Anterior cingulate cortex (tissue), 58 donors: Measurements from ENCODE around the gene CYBC1.
A peak's percentile ranks its signal among the peaks of the same experiment; 100 is the strongest.

Experiments
- DNase-seq, 58 donors: peaks; one replicate each; lab custom pipeline; 2025; lab: John Stamatoyannopoulos, UW

Gene CYBC1

DNA sequence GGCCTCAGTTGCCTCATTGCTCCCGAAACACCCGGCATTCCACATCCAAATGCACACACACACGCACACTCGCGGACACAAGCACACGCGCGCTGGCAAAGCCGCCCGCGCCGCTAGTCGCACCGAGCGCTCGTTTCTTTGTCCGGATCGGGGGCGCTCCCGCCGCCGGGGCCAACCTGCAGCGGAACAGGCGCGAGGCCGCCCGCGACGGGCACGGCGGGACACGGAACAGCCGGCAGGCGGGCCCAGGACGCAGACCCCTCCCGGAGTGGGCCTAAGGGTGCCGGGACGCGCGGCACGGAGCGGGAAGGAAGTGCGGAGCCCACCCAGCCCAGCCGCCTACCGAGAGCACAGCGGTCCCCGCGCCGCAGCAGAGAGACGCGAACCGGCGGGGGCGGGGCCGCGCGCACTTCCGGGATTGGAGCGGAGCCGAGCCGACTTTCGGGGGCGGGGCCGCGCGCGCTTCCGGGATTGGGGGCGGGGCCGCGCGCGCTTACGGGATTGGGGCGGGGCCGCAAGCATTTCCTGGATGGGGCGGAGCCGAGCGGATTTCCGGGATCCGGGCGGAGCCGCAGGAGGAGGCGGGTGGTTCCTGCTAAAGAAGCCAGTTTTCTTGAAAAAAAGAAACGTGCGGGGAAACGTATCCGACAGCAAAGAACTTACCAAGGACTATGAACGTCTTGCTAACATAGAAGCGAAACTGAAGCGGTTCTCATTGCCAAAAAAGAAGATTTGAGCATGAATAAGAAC, at the start of gene CYBC1:
Gene CYBC1, minus strand, starts transcription at position 396 of the 750 bp plus-strand sequence. CDS start 1,498 bp downstream, outside the sequence.
- DNase-seq = peak; percentile 44 to 93 (median 85)

DNA sequence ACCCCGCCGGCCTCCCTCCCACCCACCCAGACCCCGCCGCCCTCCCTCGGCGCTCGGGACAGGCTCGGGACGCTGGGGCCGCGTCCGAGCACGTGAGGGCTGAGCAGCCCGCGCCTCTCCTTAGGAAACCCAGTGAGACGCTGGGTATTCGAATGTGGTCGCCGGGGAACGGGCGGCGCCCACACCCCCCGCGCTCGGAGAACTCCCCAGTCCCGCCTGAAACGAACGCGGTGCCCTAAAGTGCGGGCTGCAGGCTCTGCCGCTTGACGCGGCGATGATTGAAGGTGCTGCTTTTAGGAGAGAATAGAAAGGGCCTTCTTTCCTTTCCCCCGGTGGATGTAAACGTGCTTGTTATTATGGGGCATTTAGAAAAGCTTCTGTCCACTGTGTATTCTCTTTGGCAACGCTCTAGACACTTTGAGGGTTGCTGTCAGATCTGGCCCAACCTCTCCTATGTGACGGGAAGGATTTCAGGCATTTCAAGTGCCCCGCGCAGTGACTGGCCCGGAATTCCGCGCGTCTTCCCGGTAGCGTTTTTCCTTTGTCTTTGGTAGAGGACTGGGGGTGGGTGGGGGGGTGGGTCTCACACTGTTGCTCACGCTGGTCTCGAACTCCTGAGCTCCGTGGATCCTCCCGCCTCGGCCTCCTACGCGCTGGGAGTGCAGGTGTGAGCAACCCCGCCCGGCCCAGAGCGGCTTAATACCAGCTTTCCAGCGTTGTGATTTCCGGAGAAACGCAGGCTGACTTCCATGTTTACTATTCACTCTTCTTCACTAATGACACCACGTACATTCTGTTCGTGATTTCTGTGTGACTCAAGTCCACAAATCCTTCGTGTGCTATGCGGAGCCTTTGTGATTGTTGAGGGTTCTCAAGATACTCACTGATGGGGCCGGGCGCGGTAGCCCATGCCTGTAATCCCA, 47.2 kb upstream of the CYBC1 start:
- peak in 23 of 58 donors; percentile 26 to 64 (median 47) for DNase-seq

DNA sequence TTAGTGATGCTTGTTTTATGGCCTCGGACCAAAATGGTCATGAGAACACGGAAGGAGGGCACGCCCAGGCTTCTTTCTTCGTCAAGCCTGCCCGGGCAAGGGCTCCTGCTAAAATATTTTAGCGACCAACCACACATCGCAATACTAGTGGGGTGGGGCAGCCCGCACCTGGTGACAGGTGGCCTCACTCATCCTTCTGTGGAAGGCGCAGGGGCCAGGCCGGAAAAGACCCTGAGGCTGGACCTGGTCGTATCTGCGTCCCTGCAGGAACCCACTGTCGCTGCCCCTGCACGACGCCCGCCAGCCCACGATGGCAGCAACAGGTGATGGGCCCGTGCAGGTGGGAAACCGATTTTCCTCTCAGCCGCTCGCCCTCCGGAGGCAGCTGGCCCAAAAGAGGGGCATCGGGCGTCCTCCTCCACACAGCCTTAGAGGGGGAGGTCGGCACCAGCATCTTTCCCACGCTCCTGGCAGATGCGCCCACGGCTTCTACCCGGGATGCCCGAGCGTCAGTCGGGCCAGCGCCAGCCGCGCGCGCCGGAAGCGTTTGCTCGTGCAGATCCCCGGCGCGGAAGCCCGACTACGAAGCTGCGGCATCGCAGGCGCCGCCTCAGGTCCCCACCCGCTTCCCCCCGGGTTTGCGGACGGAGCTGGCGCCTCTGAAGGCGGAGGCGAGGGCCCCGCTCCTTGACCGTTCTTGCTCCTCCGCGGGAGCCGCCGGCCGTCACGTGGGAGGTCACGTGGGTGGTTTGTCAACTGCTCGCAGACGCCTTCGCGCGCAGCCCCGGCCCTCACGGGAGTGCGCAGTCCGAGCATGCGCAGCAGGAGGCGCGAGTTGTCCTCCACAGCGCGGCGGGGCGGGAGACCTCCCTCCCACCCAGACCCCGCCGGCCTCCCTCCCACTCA, 46.2 kb upstream of the CYBC1 start:
- peak; percentile 51 to 99 (median 92) for DNase-seq

DNA sequence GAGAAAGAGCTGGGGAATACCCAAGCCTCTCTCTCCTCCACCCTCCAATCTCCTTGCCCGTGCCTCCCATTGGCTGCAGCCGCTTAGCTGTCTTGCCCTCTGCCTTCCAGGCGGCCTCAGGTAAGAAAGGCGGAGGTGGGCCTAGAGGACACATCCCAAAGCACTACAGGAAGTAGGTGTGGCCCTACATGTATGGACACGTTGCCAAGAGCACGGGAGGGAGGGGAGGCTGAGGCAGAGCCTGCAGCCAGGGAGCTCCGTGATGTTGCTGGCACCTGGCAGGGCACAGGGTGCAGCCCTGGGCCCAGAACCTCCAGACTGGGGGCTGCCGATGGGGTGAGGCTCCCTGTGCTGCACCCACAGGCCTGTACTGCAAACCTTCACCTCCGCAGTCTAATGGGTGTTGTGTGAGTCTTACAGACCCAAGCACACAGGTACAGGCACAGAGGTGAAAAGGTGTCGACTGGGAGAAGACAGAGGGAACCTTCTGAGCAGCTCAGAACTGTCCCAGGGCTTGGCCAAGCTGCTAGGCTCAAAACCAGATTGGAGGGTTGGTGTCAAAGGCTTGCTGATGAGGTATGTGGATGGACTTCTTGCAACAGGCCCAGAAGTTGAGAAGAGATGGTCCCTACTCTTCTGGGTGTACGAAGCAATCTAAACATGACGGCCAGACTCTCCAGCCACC, 45.4 kb upstream of the CYBC1 start:
- DNase-seq = no peak

DNA sequence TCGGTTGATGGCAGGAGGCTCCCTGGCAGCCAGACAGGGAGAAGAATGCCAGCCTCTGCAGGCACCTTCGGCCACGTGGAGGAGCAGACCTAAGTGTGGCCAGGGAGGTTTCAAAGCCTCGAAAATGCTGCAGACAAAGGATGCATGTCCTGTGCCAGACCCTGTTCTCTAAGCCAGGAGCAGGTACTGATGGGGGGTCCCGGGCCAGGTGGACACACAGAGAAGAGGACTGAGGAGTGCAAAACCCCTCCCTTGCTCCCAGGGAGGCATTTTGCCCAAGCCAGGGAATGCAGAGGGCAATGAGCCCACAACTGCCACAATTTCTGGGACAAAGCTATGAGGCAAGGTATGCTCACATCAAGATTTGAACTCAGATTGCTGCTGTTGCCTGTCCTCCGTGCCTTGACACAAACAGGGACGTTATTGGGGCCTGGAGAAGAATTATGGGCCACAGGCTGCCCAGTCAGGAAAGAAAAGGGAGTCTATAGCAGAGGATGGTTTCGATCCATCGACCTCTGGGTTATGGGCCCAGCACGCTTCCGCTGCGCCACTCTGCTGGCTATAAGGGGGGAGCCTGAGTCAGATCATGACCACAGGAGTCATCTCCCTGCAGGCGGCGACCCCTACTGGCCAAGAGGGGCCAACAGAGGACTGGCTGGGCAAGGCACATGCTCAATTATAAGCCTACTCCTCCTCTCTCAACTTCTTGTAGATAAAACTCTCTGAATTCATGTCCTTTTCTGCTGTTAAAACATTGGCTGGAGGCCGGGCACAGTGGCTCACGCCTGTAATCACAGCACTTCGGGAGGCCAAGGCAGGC, 43.9 kb upstream of the CYBC1 start:
- peak; percentile 17 to 95 (median 84) for DNase-seq

DNA sequence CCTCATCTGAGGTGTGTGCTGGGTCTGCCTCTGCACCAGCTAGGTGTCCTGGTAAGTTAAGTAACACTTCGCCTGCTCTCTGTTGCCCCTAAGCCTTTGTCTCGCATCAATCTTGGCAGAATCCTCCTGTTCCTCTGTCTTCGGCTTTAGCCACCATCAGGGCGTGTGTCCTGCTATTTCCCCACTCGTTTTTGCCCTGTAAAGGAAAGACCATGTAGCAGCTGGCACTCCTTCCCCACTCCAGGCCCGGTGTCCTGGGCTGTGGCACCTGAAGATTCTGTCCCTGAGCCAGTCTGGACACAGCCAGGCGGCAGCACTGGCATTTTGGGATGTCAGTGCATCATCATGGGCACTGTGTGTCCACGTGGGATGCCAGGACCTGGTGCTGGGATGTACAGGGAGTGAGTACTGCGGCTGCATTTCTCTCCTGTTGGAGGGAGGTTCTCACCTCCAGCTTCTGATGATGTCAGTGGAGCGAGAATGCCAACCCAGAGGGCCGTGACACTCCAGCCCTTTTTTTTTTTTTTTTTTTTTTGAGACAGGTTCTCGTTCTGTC, 42.8 kb upstream of the CYBC1 start:
- DNase-seq = no peak

DNA sequence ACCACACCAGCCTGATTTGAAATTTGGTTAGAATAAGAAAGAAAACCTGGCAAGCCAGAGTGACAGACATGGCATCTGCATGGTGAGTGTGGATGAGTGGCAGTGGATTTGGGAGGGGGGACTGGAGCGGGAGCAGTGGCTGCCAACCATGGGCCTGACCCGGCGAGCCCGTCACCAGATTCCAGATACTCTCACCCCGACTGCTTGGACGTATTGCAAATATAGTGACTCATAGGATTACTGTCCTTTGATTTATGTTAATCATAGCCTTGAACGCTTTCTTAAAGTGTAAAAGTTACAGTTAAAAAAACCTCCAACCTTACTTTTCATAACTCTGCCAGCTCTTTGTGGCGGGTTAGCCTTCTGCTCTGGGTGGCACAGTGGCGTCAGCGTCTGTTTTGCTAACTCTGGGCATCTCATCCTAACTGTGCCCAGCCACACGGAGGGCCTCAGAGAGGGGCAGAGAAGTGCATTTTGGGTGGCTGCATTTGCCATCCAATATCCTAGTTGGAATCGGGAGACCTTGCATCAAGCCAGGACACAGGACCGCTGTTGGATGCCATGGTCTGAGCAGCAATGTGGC, 42.2 kb upstream of the CYBC1 start:
- DNase-seq = no peak

DNA sequence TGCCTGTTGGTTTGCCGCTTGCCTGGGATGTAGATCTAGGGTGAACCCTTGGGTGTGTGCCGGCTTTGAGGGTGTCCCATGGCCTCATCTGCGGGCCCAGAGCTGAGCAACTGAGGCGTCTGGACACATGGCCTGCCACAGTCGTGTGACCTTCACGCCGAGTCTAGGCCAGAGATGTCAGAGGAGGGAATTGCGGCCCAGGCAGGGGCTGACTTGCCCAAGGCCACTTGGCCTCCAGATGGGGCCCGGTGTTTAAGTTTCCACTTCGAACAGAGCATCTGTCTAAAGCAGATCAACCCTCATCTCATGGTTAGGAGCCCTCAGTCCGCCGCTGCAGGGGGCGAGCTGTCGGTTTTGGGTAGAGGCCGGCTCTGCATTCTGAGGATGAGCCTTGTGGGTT, 41.0 kb upstream of the CYBC1 start:
- DNase-seq = no peak

DNA sequence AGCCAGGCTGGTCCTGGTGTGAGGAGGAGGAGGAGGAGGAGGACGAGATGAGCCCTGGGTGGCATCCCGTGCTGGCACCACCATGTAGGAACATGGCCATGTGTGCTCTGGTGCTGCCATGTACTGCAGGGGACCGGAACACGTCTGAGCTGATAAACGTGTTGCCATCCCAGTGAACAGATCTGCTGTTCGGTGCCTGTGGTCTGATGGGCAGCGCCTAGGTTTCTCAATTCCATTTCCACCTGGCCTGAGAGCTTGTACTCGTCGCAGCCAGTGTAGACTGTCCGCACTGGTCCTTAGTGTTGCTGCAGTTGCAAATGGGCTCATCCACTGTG, 40.6 kb upstream of the CYBC1 start:
- DNase-seq = no peak

DNA sequence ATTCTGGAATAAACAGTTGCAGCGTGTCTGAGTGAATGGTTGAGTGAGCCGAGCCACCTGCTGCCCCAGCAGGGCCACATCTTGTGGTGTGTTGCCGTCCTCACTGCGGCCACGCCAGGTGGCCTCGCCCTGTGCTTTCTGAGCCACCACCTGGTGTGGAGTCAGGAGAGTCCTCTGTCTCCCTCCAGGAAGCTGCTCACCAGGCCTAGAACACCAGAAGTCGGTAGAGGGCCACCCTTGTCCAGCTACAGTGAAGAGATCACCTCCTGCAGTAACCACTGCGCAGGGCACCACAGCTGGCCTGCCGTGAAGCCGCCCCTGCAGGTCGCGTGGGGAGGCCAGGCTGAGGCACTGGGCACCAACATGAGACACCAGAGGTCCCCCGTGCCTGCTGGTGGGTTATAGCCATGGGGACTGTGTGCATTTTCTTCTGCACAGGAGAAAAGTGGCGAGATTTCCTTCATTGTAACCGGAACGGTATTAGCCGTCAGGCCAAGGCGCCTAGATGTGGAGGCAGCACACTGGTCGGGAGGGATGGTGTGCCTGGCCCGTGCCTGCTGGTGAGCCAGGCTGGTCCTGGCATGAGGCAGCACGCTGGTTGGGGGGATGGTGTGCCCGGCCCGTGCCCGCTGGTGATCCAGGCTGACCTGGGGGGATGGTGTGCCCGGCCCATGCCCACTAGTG, 40.1 kb upstream of the CYBC1 start:
- DNase-seq = no peak

DNA sequence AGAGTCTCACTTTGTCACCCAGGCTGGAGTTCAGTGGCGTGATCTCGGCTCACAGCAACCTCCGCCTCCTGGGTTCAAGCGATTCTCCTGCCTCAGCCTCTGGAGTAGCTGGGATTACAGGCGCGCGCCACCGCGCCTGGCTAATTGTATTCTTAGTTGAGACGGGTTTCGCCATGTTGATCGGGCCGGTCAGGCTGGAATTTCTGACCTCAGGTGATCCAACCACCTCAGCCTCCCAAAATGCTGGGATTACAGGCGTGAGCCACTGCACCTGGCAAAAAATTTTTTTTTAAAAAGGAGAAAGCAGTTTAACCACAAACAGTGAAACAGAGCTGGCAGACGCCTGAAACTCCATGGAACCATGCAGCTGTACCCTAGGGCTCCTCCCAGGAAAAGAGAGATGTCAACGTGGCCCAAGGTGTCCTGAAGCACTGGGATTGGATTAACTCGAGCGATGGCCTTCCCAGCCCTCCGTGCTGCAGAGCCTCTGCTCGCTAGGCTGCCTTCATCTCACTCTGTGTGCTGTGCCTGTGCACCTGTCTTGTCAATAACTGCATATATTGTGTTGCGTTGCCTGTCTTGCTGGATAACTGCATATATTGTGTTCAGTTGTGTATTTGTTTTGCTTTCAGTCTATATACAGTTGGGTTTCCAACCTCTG, 39.4 kb upstream of the CYBC1 start:
- DNase-seq = no peak

DNA sequence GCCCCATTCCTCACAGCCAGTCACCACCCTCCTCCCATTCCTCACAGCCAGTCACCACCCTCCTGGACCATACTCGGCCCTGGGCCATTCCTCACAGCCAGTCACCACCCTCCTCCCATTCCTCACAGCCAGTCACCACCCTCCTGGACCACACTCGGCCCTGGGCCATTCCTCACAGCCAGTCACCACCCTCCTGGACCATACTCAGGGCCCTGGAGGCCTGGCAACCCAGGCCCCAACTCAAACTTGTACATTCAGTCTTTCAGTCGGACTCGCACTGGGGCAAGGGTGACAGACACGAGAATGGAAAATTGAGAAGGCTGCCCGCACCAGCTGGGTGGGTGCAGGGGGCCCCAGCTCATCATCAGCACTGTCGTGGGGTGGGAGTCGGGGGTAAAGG, 38.6 kb upstream of the CYBC1 start:
- peak in 44 of 58 donors; percentile 4 to 90 (median 54) for DNase-seq

DNA sequence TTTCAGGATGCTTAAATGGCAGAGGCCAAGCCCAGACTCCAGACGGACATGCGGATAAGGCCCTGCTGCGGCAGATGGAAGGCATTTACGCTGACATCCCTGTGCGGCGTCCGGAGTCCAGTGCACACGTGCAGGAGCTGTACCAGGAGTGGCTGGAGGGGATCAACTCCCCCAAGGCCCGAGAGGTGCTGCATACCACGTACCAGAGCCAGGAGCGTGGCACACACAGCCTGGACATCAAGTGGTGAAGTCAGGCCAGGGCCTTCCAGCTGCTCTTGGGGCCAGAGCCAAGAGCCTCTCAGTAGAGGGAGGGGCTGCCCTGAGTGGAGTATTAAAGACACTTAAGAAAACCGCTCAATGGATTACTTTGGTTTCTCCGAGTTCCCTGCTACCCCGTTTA, 37.4 kb upstream of the CYBC1 start:
- peak in 9 of 58 donors; percentile 7 to 43 (median 13) for DNase-seq

DNA sequence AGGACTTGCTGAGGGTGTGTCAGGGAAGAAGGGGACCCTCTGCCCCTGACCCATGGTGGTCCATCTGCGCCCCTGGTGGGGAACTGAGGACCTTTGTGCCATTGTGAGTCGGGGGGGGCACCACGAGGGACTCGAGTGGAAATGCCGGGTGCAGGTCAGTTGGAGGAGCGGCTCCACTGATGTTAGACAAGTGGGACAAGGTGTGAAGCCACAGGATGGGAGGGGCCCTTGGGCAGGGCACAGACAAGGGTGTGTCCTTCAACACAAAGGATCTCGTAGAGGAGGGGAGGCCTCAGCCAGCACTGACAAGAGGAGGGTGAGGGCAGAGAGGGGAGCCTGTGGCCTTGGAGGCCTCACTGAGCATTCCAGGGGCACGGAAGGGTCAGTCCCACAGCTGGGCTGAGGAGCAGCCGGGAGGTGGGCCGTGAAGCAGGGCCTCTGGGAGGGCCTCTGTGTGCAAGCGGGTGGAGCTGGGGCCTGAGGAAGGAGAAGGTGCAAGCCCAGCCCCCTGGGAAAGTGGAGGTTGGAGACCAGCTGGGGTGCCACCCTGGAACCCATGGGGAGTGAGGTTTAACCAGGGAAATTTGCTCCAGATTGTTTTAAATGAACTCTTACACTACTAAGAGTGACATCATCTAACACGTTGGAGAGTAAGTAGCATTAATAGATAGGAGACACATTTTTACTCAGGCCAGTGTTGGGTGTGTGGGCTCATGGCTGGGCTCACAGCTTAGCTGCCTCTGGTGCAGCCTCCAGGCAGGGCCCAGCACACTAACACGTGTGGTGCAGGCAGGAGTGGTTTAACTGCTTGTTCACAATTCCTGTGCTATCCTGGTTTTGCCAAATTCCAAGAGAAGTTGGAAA, 35.9 kb upstream of the CYBC1 start:
- no peak for DNase-seq

DNA sequence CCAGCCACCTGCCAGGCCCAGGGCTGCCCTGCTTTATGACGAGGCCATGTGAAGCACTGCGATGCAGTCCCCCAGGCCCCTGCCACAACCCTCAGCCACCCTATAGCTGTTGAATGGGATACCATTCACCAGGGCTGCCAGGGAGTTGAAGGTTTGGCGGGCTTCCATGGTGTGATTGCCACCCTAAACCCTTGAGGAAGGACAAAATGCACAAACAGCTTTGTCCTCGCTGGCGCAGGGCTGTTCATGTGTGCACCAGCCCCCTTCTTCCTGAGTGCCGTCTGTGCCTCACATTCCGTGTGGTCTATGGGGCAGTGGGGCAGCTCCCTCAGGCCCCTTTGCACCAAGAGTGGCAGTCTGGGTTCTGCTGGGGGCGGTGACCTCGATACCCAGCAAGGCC, 33.3 kb upstream of the CYBC1 start:
- no peak for DNase-seq

DNA sequence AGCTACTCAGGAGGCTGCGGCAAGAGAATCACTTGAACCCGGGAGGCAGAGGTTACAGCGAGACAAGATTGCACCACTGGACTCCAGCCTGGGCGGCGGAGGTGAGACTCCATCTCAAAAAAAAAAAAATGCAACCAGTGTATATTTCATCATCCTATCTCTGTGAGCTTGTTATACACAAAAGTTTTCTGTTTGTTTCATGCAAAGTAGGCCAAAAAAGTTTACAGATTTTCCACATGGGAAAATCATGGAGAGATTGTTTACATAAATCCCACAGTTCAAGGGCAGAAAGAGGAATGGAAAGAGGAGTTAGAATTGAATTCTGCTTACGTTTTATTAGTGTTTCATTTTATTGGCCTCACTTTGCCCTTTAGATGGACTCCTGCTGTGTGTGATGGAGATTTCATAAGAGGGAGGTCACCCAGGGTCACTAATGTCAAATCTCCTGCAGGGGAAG, 32.7 kb upstream of the CYBC1 start:
- DNase-seq = no peak
